Endothelial cell of umbilical vein (primary cell): ENCODE measurements around the gene HUNK. TPM values are rescaled to one million over a fixed set of nuclear protein-coding genes. Genes with fewer than 3 reads are reported as not detected.
"Not testable (repeated sequence)": the region's sequence is repeated elsewhere in the genome, so short reads cannot be mapped to it uniquely, and the experiment has no call there.

Experiments used
- BruUV-seq: library from RNA; stranded (reverse); fragments of 400-500 nt; replicated peaks from 2 replicates; lab custom pipeline; 2021; lab: Mats Ljungman, UMichigan
- CTCF ChIA-PET: fragments of 300-600, 350-600 bp; sonication (Branson Sonifier 250); formaldehyde crosslinking; loops from one replicate; lab custom pipeline; 2021; ENCODE audit warnings: antibody characterized with exemption, inconsistent platforms; lab: Charles Lee
- POLR2A ChIA-PET: fragments of 300-600, 350-600 bp; sonication (Branson Sonifier 250); formaldehyde crosslinking; loops from one replicate; lab custom pipeline; 2021; ENCODE audit warnings: antibody characterized with exemption, inconsistent platforms; lab: Charles Lee
- DNase-seq: peaks from one replicate; pipeline ENCODE4 v3.0.0-alpha.2; 2011; ENCODE audit warnings: low read depth, low spot score
- FAIRE-seq: peaks from 2 replicates; lab custom pipeline; 2011; peaks lifted over from hg19 to GRCh38; lab: Jason Lieb, UNC
- H2AFZ ChIP-seq: 2 replicates; pipeline ENCODE4 v1.6.0; 2012; ENCODE audit warnings: low read depth, low read length, control low read depth, inconsistent platforms
- H3K27ac ChIP-seq: 2 replicates; pipeline ENCODE4 v1.5.1; 2011; ENCODE audit warnings: low read depth, mild to moderate bottlenecking, control low read depth, low read length, moderate library complexity; ENCODE audit not compliant: insufficient read depth
- H3K27me3 ChIP-seq, 2 experiments: 2 replicates each; pipeline versions ENCODE4 v1.6.0 to v1.6.1; 2011; ENCODE audit warnings: low read length in 2 of 2, mixed read lengths in 1 of 2; ENCODE audit not compliant: control insufficient read depth in 2 of 2, insufficient read depth in 2 of 2
- H3K36me3 ChIP-seq, 2 experiments: 2 replicates in 1 of 2; 3 replicates in 1 of 2; pipeline ENCODE4 v1.5.1; 2011; ENCODE audit warnings: low read length in 2 of 2, mild to moderate bottlenecking in 1 of 2, moderate library complexity in 1 of 2; ENCODE audit not compliant: control insufficient read depth in 2 of 2, insufficient read depth in 2 of 2; ENCODE audit errors: extremely low read depth in 1 of 2
- H3K4me1 ChIP-seq: 3 replicates; pipeline ENCODE4 v1.5.1; 2011; ENCODE audit warnings: mild to moderate bottlenecking, low read length; ENCODE audit not compliant: control insufficient read depth, insufficient read depth; ENCODE audit errors: extremely low read depth
- H3K4me2 ChIP-seq: 2 replicates; pipeline ENCODE4 v1.6.1; 2011; ENCODE audit warnings: low read length, control low read depth, mixed read lengths; ENCODE audit not compliant: insufficient read depth
- H3K4me3 ChIP-seq, 3 experiments: fragments of 200-600 bp in 1 of 3; sonication (generic), shearing (Covaris generic) in 1 of 3; replicated peaks in 1 of 3; 2 replicates each; pipeline ENCODE4 v1.5.1; 2011 to 2016; ENCODE audit warnings: control low read depth in 3 of 3, low read length in 3 of 3, mild to moderate bottlenecking in 2 of 3, inconsistent platforms in 1 of 3, low read depth in 1 of 3, moderate library complexity in 1 of 3; ENCODE audit not compliant: insufficient read depth in 1 of 3
- H3K79me2 ChIP-seq: 2 replicates; pipeline ENCODE4 v1.6.0; 2012; ENCODE audit warnings: low read length, inconsistent platforms; ENCODE audit not compliant: control insufficient read depth, insufficient read depth
- H3K9ac ChIP-seq: replicated peaks from 2 replicates; pipeline ENCODE3; 2011; ENCODE audit warnings: low read length, control low read depth; ENCODE audit not compliant: insufficient read depth; ENCODE audit errors: extremely low read depth
- H3K9me1 ChIP-seq: replicated peaks from 3 replicates; pipeline ENCODE4 v1.6.0; 2011; ENCODE audit warnings: mild to moderate bottlenecking, low read length; ENCODE audit not compliant: control insufficient read depth, insufficient read depth; ENCODE audit errors: extremely low read depth
- H3K9me3 ChIP-seq: replicated peaks from 2 replicates; pipeline ENCODE4 v1.5.1; 2012; ENCODE audit warnings: low read length, inconsistent platforms; ENCODE audit not compliant: control insufficient read depth, insufficient read depth
- H4K20me1 ChIP-seq: replicated peaks from 2 replicates; pipeline ENCODE3; 2011; ENCODE audit warnings: mild to moderate bottlenecking, low read length; ENCODE audit not compliant: control insufficient read depth, insufficient read depth; ENCODE audit errors: extremely low read depth
- EZH2 ChIP-seq: IDR thresholded peaks from 2 replicates; pipeline ENCODE4 v1.6.1; 2012; ENCODE audit warnings: borderline replicate concordance, low read depth, mild to moderate bottlenecking, moderate library complexity, low read length, inconsistent platforms; ENCODE audit not compliant: severe bottlenecking
- FOS ChIP-seq: IDR thresholded peaks from 2 replicates; pipeline ENCODE4 v1.6.1; 2011; ENCODE audit warnings: mild to moderate bottlenecking, low read length, moderate library complexity, borderline replicate concordance; ENCODE audit not compliant: insufficient read depth
- GATA2 ChIP-seq: IDR thresholded peaks from 2 replicates; pipeline ENCODE4 v1.7.0; 2011; ENCODE audit warnings: low read depth, mild to moderate bottlenecking, moderate library complexity, mixed read lengths, low read length; ENCODE audit not compliant: insufficient read length, insufficient read depth
- JUN ChIP-seq: IDR thresholded peaks from 2 replicates; pipeline ENCODE4 v1.6.1; 2011; ENCODE audit warnings: borderline replicate concordance, low read depth; ENCODE audit not compliant: insufficient read length, insufficient read depth
- MYC ChIP-seq: IDR thresholded peaks from one replicate; pipeline ENCODE4 v1.6.1; 2011; ENCODE audit warnings: mild to moderate bottlenecking, low read depth, low read length
- POLR2A ChIP-seq: IDR thresholded peaks from 2 replicates; pipeline ENCODE4 v1.6.1; 2012; ENCODE audit warnings: low read depth, mild to moderate bottlenecking, control low read depth, low read length
- POLR2AphosphoS5 ChIP-seq: IDR thresholded peaks from 2 replicates; pipeline ENCODE4 v1.6.1; 2012; ENCODE audit warnings: low read depth, mild to moderate bottlenecking, control low read depth, low read length, moderate library complexity; ENCODE audit not compliant: insufficient read depth
- dilution Hi-C: fragments of 300-500 bp; cut with MboI; formaldehyde crosslinking; loops from one replicate; pipeline ENCODE4 v1.15.0; 2019; ENCODE audit warnings: low sequenced_read_pairs; ENCODE audit not compliant: extremely low pct_ligation_motif_present
- intact Hi-C: fragments of 100-400 bp; cut with micrococcal nuclease; formaldehyde crosslinking; loops from one replicate; pipeline ENCODE4 v1.10.0; 2022
- polyA plus RNA-seq, 4 experiments: library from polyadenylated mRNA; depleted of rRNA in 3 of 4; stranded (reverse) in 3 of 4; unstranded in 1 of 4; fragments of >200 nt; gene quantifications; 2 replicates each; pipeline versions ENCODE4 v1.2.1 to v1.2.3, GENCODE V29; 2011 to 2012; ENCODE audit warnings: missing spikeins in 1 of 4
- total RNA-seq: library from RNA; stranded (reverse); gene quantifications from 2 replicates; pipeline ENCODE4 v1.2.3, GENCODE V29; 2021
- TF ChIP-seq, protein P1 (sequence below), 2 donors: IDR thresholded peaks; 1 replicate in 1 of 2; 2 replicates in 1 of 2; pipeline ENCODE4 v1.5.1; 2011; ENCODE audit warnings: low read length in 2 of 2, mild to moderate bottlenecking in 2 of 2, moderate library complexity in 2 of 2, control low read depth in 1 of 2, inconsistent platforms in 1 of 2, low read depth in 1 of 2; ENCODE audit not compliant: insufficient read depth in 1 of 2; ENCODE audit errors: extremely low read depth in 1 of 2
- TF ChIP-seq, protein P2 (sequence below): IDR thresholded peaks from 2 replicates; pipeline ENCODE4 v1.6.1; 2011; ENCODE audit not compliant: insufficient read depth, insufficient read length

Gene HUNK
- total and polyA plus RNA-seq, 2 donors (not counting 3 experiments of a cell fraction or from before 2014, with no cell fraction given) = not detected

DNA sequence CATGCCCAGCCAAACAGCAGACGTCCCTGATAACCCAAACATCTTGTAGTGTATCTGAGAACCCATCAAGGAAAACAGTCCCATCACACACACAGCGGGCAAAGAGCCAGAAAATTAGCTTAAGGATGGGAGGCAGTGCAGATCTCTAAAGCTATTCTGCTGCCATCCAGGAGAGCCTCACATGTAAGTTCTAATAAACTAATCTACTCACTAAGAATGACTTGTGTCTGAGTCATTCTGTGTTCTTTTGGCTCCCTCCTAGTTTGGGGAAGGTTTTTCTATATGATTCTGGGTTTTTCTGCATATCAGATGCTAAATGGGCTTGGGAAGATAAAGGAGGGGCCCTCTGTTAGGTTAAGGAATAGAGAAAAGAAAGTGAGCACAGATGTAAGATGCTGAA, 162.8 kb downstream of the HUNK start:
- no peaks in the 10 kb centered on the region for H3K36me3 ChIP-seq
- intact Hi-C loops = no loop called here
- BruUV-seq = no TSS peak
- H4K20me1 ChIP-seq = no peaks in the 10 kb centered on the region
- FAIRE-seq (no peak), DNase-seq (no peak)
- TF ChIP-seq POLR2A (no peak), POLR2AphosphoS5 (no peak), GATA2 (no peak), EZH2 (no peak)
- H3K9me1 ChIP-seq = no peaks in the 10 kb centered on the region
- no peak overlapping the region for H3K4me2 ChIP-seq
- no peaks in the 10 kb centered on the region for H3K9me3 ChIP-seq
- ChIA-PET CTCF (no interaction called here), POLR2A (no interaction called here)
- no peaks in the 10 kb centered on the region for H3K27me3 ChIP-seq
- H3K79me2 ChIP-seq = no peaks in the 10 kb centered on the region
- H3K4me1 ChIP-seq = no peaks in the 10 kb centered on the region
- no peak overlapping the region for H3K27ac ChIP-seq
- no peak overlapping the region for H2AFZ ChIP-seq
- no peak overlapping the region for H3K4me3 ChIP-seq
- no peak overlapping the region for H3K9ac ChIP-seq
- dilution Hi-C loops = no loop called here

- Histone ChIP-seq H3K79me2 (no peaks in the 10 kb centered on the region), H3K4me2 (no peak overlapping the region), H3K4me3 (no peak overlapping the region), H3K9ac (no peak overlapping the region), H2AFZ (no peak overlapping the region), H3K9me1 (no peaks in the 10 kb centered on the region), H4K20me1 (no peaks in the 10 kb centered on the region), H3K27ac (no peak overlapping the region), H3K36me3 (no peaks in the 10 kb centered on the region), H3K27me3 (no peaks in the 10 kb centered on the region), H3K4me1 (no peaks in the 10 kb centered on the region), H3K9me3 (no peaks in the 10 kb centered on the region)
- dilution Hi-C loops = no loop called here
- intact Hi-C loops = no loop called here
- CTCF ChIA-PET = no interaction called here
- FAIRE-seq = no peak
- no TSS peak for BruUV-seq
- POLR2A ChIA-PET = no interaction called here
- DNase-seq = no peak
- TF ChIP-seq POLR2A (no peak), JUN (no peak), FOS (no peak), GATA2 (no peak), MYC (no peak), POLR2AphosphoS5 (no peak), EZH2 (no peak)
- TF ChIP-seq, protein P1, sequence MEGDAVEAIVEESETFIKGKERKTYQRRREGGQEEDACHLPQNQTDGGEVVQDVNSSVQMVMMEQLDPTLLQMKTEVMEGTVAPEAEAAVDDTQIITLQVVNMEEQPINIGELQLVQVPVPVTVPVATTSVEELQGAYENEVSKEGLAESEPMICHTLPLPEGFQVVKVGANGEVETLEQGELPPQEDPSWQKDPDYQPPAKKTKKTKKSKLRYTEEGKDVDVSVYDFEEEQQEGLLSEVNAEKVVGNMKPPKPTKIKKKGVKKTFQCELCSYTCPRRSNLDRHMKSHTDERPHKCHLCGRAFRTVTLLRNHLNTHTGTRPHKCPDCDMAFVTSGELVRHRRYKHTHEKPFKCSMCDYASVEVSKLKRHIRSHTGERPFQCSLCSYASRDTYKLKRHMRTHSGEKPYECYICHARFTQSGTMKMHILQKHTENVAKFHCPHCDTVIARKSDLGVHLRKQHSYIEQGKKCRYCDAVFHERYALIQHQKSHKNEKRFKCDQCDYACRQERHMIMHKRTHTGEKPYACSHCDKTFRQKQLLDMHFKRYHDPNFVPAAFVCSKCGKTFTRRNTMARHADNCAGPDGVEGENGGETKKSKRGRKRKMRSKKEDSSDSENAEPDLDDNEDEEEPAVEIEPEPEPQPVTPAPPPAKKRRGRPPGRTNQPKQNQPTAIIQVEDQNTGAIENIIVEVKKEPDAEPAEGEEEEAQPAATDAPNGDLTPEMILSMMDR (IDR thresholded peaks at IDR 0.05; ENCODE audit: extremely low read depth in 1 of 2, insufficient read depth in 1 of 2, low read depth in 1 of 2, low read length in 2 of 2) = no peak
- TF ChIP-seq, protein P2, sequence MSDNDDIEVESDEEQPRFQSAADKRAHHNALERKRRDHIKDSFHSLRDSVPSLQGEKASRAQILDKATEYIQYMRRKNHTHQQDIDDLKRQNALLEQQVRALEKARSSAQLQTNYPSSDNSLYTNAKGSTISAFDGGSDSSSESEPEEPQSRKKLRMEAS = no peak
These were observed 163.9 kb downstream of the HUNK start for GRCh38 chr21:32036756-32037155.

GRCh38 chr21:32038751-32039150, 165.9 kb downstream of the HUNK start:
- H3K9ac ChIP-seq, H3K79me2 ChIP-seq, FAIRE-seq, H3K27ac ChIP-seq, H3K4me3 ChIP-seq, H3K4me1 ChIP-seq, H2AFZ ChIP-seq, dilution Hi-C loops, H3K27me3 ChIP-seq, H3K36me3 ChIP-seq, POLR2A ChIA-PET, H3K4me2 ChIP-seq, H3K9me3 ChIP-seq, intact Hi-C loops, CTCF ChIA-PET, BruUV-seq, DNase-seq, H3K9me1 ChIP-seq, H4K20me1 ChIP-seq: not testable (repeated sequence)
